B cell (primary cell): ENCODE results near the gene HLA-DPB1. TPM values are rescaled to one million over a fixed set of nuclear protein-coding genes. Genes with fewer than 3 reads are reported as not detected.

Source experiments
- ATAC-seq: fragments of 200-7000 bp; cut with Tn5 transposase; one replicate; pipeline ENCODE4 v1.10.0; 2021; ENCODE audit warnings: low read depth, mild to moderate bottlenecking, moderate number of reproducible peaks, moderate library complexity
- CTCF ChIA-PET: fragments of 350-600 bp; sonication (Branson Sonifier 250); formaldehyde crosslinking; loops from one replicate; lab custom pipeline; 2021; ENCODE audit warnings: antibody characterized with exemption, inconsistent platforms; lab: Charles Lee
- POLR2A ChIA-PET: fragments of 350-600 bp; sonication (Branson Sonifier 250); formaldehyde crosslinking; loops from one replicate; lab custom pipeline; 2021; ENCODE audit warnings: antibody characterized with exemption; lab: Charles Lee
- DNase-seq: peaks from one replicate; pipeline ENCODE4 v3.0.0; 2013
- H2AFZ ChIP-seq: 2 replicates; pipeline ENCODE4 v1.6.1; 2012; ENCODE audit warnings: mild to moderate bottlenecking, low read depth, low read length; ENCODE audit not compliant: insufficient read depth, poor library complexity, severe bottlenecking
- H3K27ac ChIP-seq, 2 donors: 1 replicate in 1 of 2; 2 replicates in 1 of 2; pipeline ENCODE4 v1.5.1; 2012 to 2013; ENCODE audit warnings: low read length in 2 of 2, mild to moderate bottlenecking in 2 of 2, moderate library complexity in 1 of 2
- H3K27me3 ChIP-seq, 4 experiments: fragments of 200-600 bp in 1 of 4; sonication (generic) in 1 of 4; replicated peaks in 1 of 4; 1 replicate in 2 of 4; 2 replicates in 2 of 4; pipeline versions ENCODE4 v1.6.1 to v1.7.0; 2013 to 2016; ENCODE audit warnings: low read length in 3 of 4, mild to moderate bottlenecking in 2 of 4, mixed read lengths in 1 of 4, moderate library complexity in 1 of 4; ENCODE audit not compliant: insufficient read depth in 4 of 4, control insufficient read depth in 3 of 4; ENCODE audit errors: control extremely low read depth in 1 of 4
- H3K36me3 ChIP-seq, 2 experiments: replicated peaks in 1 of 2; 1 replicate in 1 of 2; 2 replicates in 1 of 2; pipeline versions ENCODE4 v1.6.1 to v1.7.1; 2013; ENCODE audit warnings: low read length in 1 of 2; ENCODE audit not compliant: insufficient read depth in 2 of 2, control insufficient read depth in 1 of 2; ENCODE audit errors: control extremely low read depth in 1 of 2, extremely low read depth in 1 of 2
- H3K4me1 ChIP-seq, 2 donors: fragments of 200-600 bp in 1 of 2; sonication (generic) in 1 of 2; 1 replicate in 1 of 2; 2 replicates in 1 of 2; pipeline versions ENCODE4 v1.5.1 to v1.6.1; 2013 to 2017; ENCODE audit warnings: low read length in 2 of 2; ENCODE audit not compliant: control insufficient read depth in 2 of 2, insufficient read depth in 2 of 2
- H3K4me2 ChIP-seq: replicated peaks from 2 replicates; pipeline ENCODE3; 2012; ENCODE audit warnings: mild to moderate bottlenecking, low read depth, low read length; ENCODE audit not compliant: poor library complexity, severe bottlenecking
- H3K4me3 ChIP-seq, 5 experiments: fragments of 200-600 bp in 1 of 5; sonication (generic) in 1 of 5; 1 replicate in 3 of 5; 2 replicates in 2 of 5; pipeline versions ENCODE4 v1.5.1 to v1.7.0; 2011 to 2016; ENCODE audit warnings: low read length in 4 of 5, mild to moderate bottlenecking in 4 of 5, low read depth in 2 of 5, control low read depth in 1 of 5, moderate library complexity in 1 of 5; ENCODE audit not compliant: insufficient read depth in 1 of 5; ENCODE audit errors: control extremely low read depth in 1 of 5, extremely low read depth in 1 of 5
- H3K79me2 ChIP-seq: fragments of 200-600 bp; sonication (generic); one replicate; pipeline ENCODE4 v1.6.0; 2016; ENCODE audit warnings: low read length; ENCODE audit not compliant: control insufficient read depth, insufficient read depth
- H3K9ac ChIP-seq: fragments of 200-600 bp; sonication (generic); 2 replicates; pipeline ENCODE4 v1.6.1; 2017; ENCODE audit warnings: mild to moderate bottlenecking, low read length, moderate library complexity
- H3K9me3 ChIP-seq, 3 donors: one replicate each; pipeline versions ENCODE4 v1.6.1 to v1.7.1; 2013; ENCODE audit warnings: low read length in 2 of 3; ENCODE audit not compliant: control insufficient read depth in 2 of 3, insufficient read depth in 1 of 3; ENCODE audit errors: control extremely low read depth in 1 of 3
- H4K20me1 ChIP-seq: 2 replicates; pipeline ENCODE4 v1.6.0; 2012; ENCODE audit warnings: mild to moderate bottlenecking, low read length; ENCODE audit not compliant: insufficient read depth, control insufficient read depth, poor library complexity, severe bottlenecking
- H3K27ac Mint-ChIP-seq: one replicate; pipeline ENCODE4 v1.8.0; 2021; ENCODE audit warnings: mixed read lengths
- H3K27me3 Mint-ChIP-seq: one replicate; pipeline ENCODE4 v1.8.0; 2021; ENCODE audit warnings: mixed read lengths
- H3K4me1 Mint-ChIP-seq: one replicate; pipeline ENCODE4 v1.8.0; 2021; ENCODE audit warnings: mixed read lengths
- H3K4me3 Mint-ChIP-seq: one replicate; pipeline ENCODE4 v1.8.0; 2021; ENCODE audit warnings: mixed read lengths
- H3K9me3 Mint-ChIP-seq: one replicate; pipeline ENCODE4 v1.8.0; 2022; ENCODE audit warnings: mixed read lengths; ENCODE audit not compliant: insufficient read depth
- EZH2 ChIP-seq: IDR thresholded peaks from 2 replicates; pipeline ENCODE4 v1.6.1; 2012; ENCODE audit warnings: borderline replicate concordance, low read depth, mild to moderate bottlenecking, moderate library complexity, low read length; ENCODE audit not compliant: insufficient read depth, poor library complexity, severe bottlenecking
- WGBS: methylation state at CpG from one replicate; pipeline ENCODE4 v1.1.5; 2013; ENCODE audit warnings: missing lambda C conversion rate; ENCODE audit not compliant: insufficient coverage; 5-methylcytosine and 5-hydroxymethylcytosine counted together
- intact Hi-C: fragments of 100-400 bp; cut with micrococcal nuclease; formaldehyde crosslinking; loops from one replicate; pipeline ENCODE4 v1.10.0; 2022
- polyA plus RNA-seq: library from polyadenylated mRNA; depleted of rRNA; stranded (reverse); fragments of >200 nt; gene quantifications from 2 replicates; pipeline ENCODE4 v1.2.3, GENCODE V29; 2012
- total RNA-seq, 2 donors: library from RNA; stranded (reverse); fragments of 120-200 nt in 1 of 2; gene quantifications; 1 replicate in 1 of 2; 2 replicates in 1 of 2; pipeline versions ENCODE4 v1.2.3 to v1.2.4, GENCODE V29; 2013 to 2022
- TF ChIP-seq, protein P1 (sequence below): fragments of 200-600 bp; IDR thresholded peaks from one replicate; pipeline ENCODE4 v1.8.0; 2022; ENCODE audit warnings: antibody characterized with exemption, mild to moderate bottlenecking

HLA-DPB1 gene
- total and polyA plus RNA-seq, 2 donors (not counting 1 experiment from before 2014, with no cell fraction given), result 1,104 to 1,578 TPM

DNA sequence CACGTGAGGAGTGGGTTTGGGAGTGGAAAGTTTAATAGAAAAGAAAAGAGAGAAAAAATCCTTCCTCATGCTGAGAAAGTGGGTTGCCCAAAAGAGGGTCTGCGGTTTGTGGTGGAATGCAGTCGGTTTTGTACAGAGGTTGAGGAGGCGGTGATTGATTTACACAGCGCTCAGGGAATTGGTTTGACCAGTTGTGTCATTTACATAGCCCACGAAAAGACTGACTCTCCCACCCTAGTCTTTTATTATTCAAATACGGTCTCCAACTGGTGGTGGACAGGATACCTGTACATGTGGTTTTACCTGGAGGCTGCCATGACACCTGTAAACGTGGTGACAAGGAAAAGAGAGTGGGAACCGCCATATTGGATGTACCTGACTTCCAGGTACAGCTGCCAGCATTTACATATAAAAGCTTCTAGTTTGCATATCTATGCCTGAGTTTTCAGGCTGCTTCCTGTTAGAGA is 42.1 kb downstream of the HLA-DPB1 start:
- Histone ChIP-seq H2AFZ (peak overlapping the region; percentile 31), H3K4me2 (peak overlapping the region; percentile 59), H3K79me2 (peaks cover 4% of the 10 kb centered on the region), H3K4me3 (peak overlapping the region in 1 of 5 experiments; percentile 32), H3K36me3 (no peaks in the 10 kb centered on the region), H4K20me1 (no peaks in the 10 kb centered on the region), H3K27ac (no peak overlapping the region), H3K4me1 (peaks cover 51 to 55% of the 10 kb centered on the region in 2 donors), H3K9ac (no peak overlapping the region), H3K27me3 (no peaks in the 10 kb centered on the region), H3K9me3 (no peaks in the 10 kb centered on the region)
- 17% methylated on average over 1 of the region's 9 CpGs for WGBS
- POLR2A ChIA-PET, result interaction anchor here (1.0 kb wide), 1 partner anchor 22 kb away, joined by 3 read pairs; no protein-coding TSS in a partner anchor
- TF ChIP-seq, protein P1, sequence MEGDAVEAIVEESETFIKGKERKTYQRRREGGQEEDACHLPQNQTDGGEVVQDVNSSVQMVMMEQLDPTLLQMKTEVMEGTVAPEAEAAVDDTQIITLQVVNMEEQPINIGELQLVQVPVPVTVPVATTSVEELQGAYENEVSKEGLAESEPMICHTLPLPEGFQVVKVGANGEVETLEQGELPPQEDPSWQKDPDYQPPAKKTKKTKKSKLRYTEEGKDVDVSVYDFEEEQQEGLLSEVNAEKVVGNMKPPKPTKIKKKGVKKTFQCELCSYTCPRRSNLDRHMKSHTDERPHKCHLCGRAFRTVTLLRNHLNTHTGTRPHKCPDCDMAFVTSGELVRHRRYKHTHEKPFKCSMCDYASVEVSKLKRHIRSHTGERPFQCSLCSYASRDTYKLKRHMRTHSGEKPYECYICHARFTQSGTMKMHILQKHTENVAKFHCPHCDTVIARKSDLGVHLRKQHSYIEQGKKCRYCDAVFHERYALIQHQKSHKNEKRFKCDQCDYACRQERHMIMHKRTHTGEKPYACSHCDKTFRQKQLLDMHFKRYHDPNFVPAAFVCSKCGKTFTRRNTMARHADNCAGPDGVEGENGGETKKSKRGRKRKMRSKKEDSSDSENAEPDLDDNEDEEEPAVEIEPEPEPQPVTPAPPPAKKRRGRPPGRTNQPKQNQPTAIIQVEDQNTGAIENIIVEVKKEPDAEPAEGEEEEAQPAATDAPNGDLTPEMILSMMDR, result no peak
- no peak for TF ChIP-seq EZH2
- peak; percentile 26 for DNase-seq
- no peak for ATAC-seq
- H3K9me3 Mint-ChIP-seq, result no peaks in the 10 kb centered on the region
- CTCF ChIA-PET, result interaction anchor here (0.8 to 6.2 kb wide), 11 partner anchors 8 to 162 kb away, joined by 3 to 52 read pairs (median 5); no protein-coding TSS in a partner anchor
- H3K4me3 Mint-ChIP-seq, result peak overlapping the region; percentile 81
- peaks cover 54% of the 10 kb centered on the region for H3K4me1 Mint-ChIP-seq
- intact Hi-C loops, result loop anchor here (1.0 kb wide), 1 partner anchor 130 kb away; no protein-coding TSS in a partner anchor
- peaks cover 3% of the 10 kb centered on the region for H3K27me3 Mint-ChIP-seq
- peak overlapping the region; percentile 81 for H3K27ac Mint-ChIP-seq

DNA sequence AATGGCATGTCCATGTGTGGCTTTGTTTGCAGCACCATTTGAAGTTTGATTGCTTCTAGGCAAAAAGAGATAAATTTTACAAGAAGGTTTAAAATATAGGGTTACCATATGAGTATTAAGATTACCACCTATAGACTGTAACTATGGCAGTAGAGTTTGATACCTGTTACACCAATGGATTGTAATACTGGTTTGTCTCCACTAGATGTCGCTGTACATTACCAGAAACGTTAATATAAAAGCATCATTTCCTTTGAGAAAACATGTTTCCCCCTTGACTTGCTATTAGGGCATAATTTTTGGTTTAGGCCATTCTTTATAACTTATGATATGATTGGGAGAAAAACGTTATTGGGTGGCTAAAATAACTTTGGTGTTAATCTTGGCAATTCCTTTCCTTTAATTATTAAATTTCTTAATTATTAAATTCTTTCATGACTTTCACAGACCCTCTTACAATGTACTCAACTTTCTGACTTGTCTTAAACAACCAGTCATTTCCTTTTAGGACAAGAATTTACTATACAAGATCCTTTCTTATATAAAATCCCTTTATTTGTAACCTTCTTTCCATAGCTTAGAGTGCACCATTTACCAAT is 42.8 kb downstream of the HLA-DPB1 start:
- Mint-ChIP-seq H3K4me1 (peaks cover 46% of the 10 kb centered on the region), H3K27me3 (peaks cover 3% of the 10 kb centered on the region), H3K27ac (no peak overlapping the region), H3K4me3 (peak overlapping the region; percentile 47), H3K9me3 (peaks cover 1% of the 10 kb centered on the region)
- ATAC-seq (peak; percentile 48), DNase-seq (peak; percentile 82)
- H3K27me3 ChIP-seq, result no peaks in the 10 kb centered on the region
- no peak overlapping the region for H3K9ac ChIP-seq
- peaks cover 4% of the 10 kb centered on the region for H3K79me2 ChIP-seq
- no CpG with 5 or more reads among the region's 3 CpGs for WGBS
- H2AFZ ChIP-seq, result no peak overlapping the region
- no peak overlapping the region for H3K27ac ChIP-seq
- POLR2A ChIA-PET, result no interaction called here
- TF ChIP-seq, protein P1, result peak; percentile 92
- no peak for TF ChIP-seq EZH2
- H3K4me3 ChIP-seq, result no peak overlapping the region
- no peaks in the 10 kb centered on the region for H3K36me3 ChIP-seq
- CTCF ChIA-PET, result interaction anchor here (0.8 to 6.2 kb wide), 18 partner anchors 9 to 163 kb away, joined by 3 to 49 read pairs (median 4); no protein-coding TSS in a partner anchor
- H3K4me2 ChIP-seq, result peak overlapping the region; percentile 59
- intact Hi-C loops, result loop anchor here (1.0 kb wide), 1 partner anchor 130 kb away; no protein-coding TSS in a partner anchor
- H3K9me3 ChIP-seq, result peaks cover 0 to 4% (median 3%) of the 10 kb centered on the region in 3 donors
- H3K4me1 ChIP-seq, result peaks cover 43 to 47% of the 10 kb centered on the region in 2 donors
- no peaks in the 10 kb centered on the region for H4K20me1 ChIP-seq
